PC-9 (cell line): ENCODE measurements around the gene RFLNA. TPM values are rescaled to one million over a fixed set of nuclear protein-coding genes. Genes with fewer than 3 reads are reported as not detected.

Source experiments
- BruUV-seq: library from RNA; stranded (reverse); fragments of 400-500 nt; replicated peaks from 2 replicates; lab custom pipeline; 2021; lab: Mats Ljungman, UMichigan
- CTCF ChIA-PET: fragments of 300-600 bp; sonication (Branson Sonifier 250); formaldehyde crosslinking; loops from one replicate; lab custom pipeline; 2022; ENCODE audit warnings: antibody characterized with exemption; lab: Charles Lee
- POLR2A ChIA-PET: fragments of 300-600 bp; sonication (Branson Sonifier 250); formaldehyde crosslinking; loops from one replicate; lab custom pipeline; 2022; ENCODE audit warnings: antibody characterized with exemption; ENCODE audit not compliant: unreplicated experiment; lab: Charles Lee
- DNase-seq, 2 experiments: peaks; one replicate each; pipeline versions ENCODE4 v3.0.0 to v3.0.0-alpha.2; 2015 to 2022; ENCODE audit warnings: mixed read lengths in 1 of 2
- H2AFZ ChIP-seq: fragments of 200-600 bp; sonication (generic); 2 replicates; pipeline ENCODE4 v1.8.1; 2017; ENCODE audit warnings: antibody characterized with exemption
- H3F3A ChIP-seq: fragments of 200-600 bp; sonication (generic); 2 replicates; pipeline ENCODE4 v1.8.1; 2017; ENCODE audit warnings: antibody characterized with exemption, mild to moderate bottlenecking, low read depth; ENCODE audit not compliant: insufficient read depth
- H3K27ac ChIP-seq: fragments of 200-600 bp; sonication (generic); 2 replicates; pipeline ENCODE4 v1.6.1; 2016; ENCODE audit warnings: mixed run types
- H3K27me3 ChIP-seq: fragments of 200-600 bp; sonication (generic); 2 replicates; pipeline ENCODE4 v1.6.1; 2016; ENCODE audit warnings: low read depth, mixed run types; ENCODE audit not compliant: insufficient read depth
- H3K36me3 ChIP-seq: fragments of 200-600 bp; sonication (generic); 2 replicates; pipeline ENCODE4 v1.6.1; 2016; ENCODE audit warnings: low read depth, mixed run types
- H3K4me1 ChIP-seq: fragments of 200-600 bp; sonication (generic); replicated peaks from 2 replicates; pipeline ENCODE4 v1.6.1; 2016; ENCODE audit warnings: mixed run types; ENCODE audit not compliant: insufficient read depth
- H3K4me2 ChIP-seq: fragments of 200-600 bp; sonication (generic); 2 replicates; pipeline ENCODE4 v1.6.1; 2017; ENCODE audit warnings: mixed run types
- H3K4me3 ChIP-seq: fragments of 200-600 bp; sonication (generic); 2 replicates; pipeline ENCODE4 v1.6.1; 2016; ENCODE audit warnings: mixed run types
- H3K79me2 ChIP-seq: fragments of 200-600 bp; sonication (generic); 2 replicates; pipeline ENCODE4 v1.6.1; 2017; ENCODE audit warnings: low read depth, mixed run types
- H3K9me2 ChIP-seq: fragments of 200-600 bp; sonication (generic); 2 replicates; pipeline ENCODE4 v1.8.1; 2017; ENCODE audit warnings: mild to moderate bottlenecking; ENCODE audit not compliant: insufficient read depth
- H3K9me3 ChIP-seq: fragments of 200-600 bp; sonication (generic); 2 replicates; pipeline ENCODE4 v1.8.1; 2016; ENCODE audit warnings: low read depth; ENCODE audit not compliant: insufficient read depth
- H4K20me1 ChIP-seq: fragments of 200-600 bp; sonication (generic); 2 replicates; pipeline ENCODE4 v1.8.1; 2017; ENCODE audit not compliant: insufficient read depth
- CTCF ChIP-seq: fragments of 200-600 bp; sonication (generic); conservative IDR thresholded peaks from 2 replicates; pipeline ENCODE4 v1.6.1; 2017; ENCODE audit warnings: mixed run types, antibody characterized with exemption, mild to moderate bottlenecking, moderate library complexity
- EZH2 ChIP-seq: fragments of 200-600 bp; sonication (generic); IDR thresholded peaks from 2 replicates; pipeline ENCODE4 v1.8.0; 2017; ENCODE audit warnings: antibody characterized with exemption, low read depth
- intact Hi-C: fragments of 100-400 bp; cut with micrococcal nuclease; formaldehyde crosslinking; loops from one replicate; pipeline ENCODE4 v1.10.0; 2022; ENCODE audit not compliant: unreplicated experiment
- total RNA-seq: library from RNA; stranded (reverse); gene quantifications from 2 replicates; pipeline ENCODE4 v1.2.3, GENCODE V29; 2021

RFLNA gene
- total RNA-seq, 1 experiment from 2014 or later, result not detected

GRCh38 chr12:124289634-124290600 lies 5.0 kb upstream of the RFLNA start:
- no peak for DNase-seq
- no peaks in the 10 kb centered on the region for H3K4me1 ChIP-seq
- H3K9me3 ChIP-seq, result no peaks in the 10 kb centered on the region
- ChIA-PET POLR2A (no interaction called here), CTCF (no interaction called here)
- intact Hi-C loops, result no loop called here
- TF ChIP-seq CTCF, result no peak
- TF ChIP-seq EZH2, result no peak
- peaks cover 71% of the 10 kb centered on the region for H3K27me3 ChIP-seq
- no peak overlapping the region for H3K27ac ChIP-seq
- no peak overlapping the region for H3K4me3 ChIP-seq
- no peaks in the 10 kb centered on the region for H3K79me2 ChIP-seq
- no peaks in the 10 kb centered on the region for H3F3A ChIP-seq
- no TSS peak for BruUV-seq
- H4K20me1 ChIP-seq, result no peaks in the 10 kb centered on the region
- H2AFZ ChIP-seq, result no peak overlapping the region
- no peaks in the 10 kb centered on the region for H3K36me3 ChIP-seq
- no peaks in the 10 kb centered on the region for H3K9me2 ChIP-seq
- no peak overlapping the region for H3K4me2 ChIP-seq

GRCh38 chr12:124292385-124292784 lies 2.5 kb upstream of the RFLNA start:
- CTCF ChIA-PET, result no interaction called here
- intact Hi-C loops, result no loop called here

More at GRCh38 chr12:124292385-124292784, 2.5 kb upstream of the RFLNA start:
- POLR2A ChIA-PET, result no interaction called here
- Histone ChIP-seq H4K20me1 (no peaks in the 10 kb centered on the region), H3K27ac (no peak overlapping the region), H3K9me2 (no peaks in the 10 kb centered on the region), H3K36me3 (no peaks in the 10 kb centered on the region), H3K4me3 (no peak overlapping the region), H3F3A (no peaks in the 10 kb centered on the region), H3K9me3 (no peaks in the 10 kb centered on the region), H3K4me2 (no peak overlapping the region), H2AFZ (no peak overlapping the region), H3K27me3 (peaks cover 62% of the 10 kb centered on the region), H3K4me1 (no peaks in the 10 kb centered on the region), H3K79me2 (no peaks in the 10 kb centered on the region)
- DNase-seq, result no peak
- no peak for TF ChIP-seq CTCF
- no peak for TF ChIP-seq EZH2
- no TSS peak for BruUV-seq
